22Rv1 (cell line): Measurements from ENCODE around the gene ALG9.

Source experiments
- ZFX ChIP-seq: fragments of 450-650 bp; IDR thresholded peaks from 2 replicates; pipeline ENCODE4 v1.6.1; 2017; ENCODE audit warnings: antibody characterized with exemption, borderline replicate concordance
- TF ChIP-seq, protein P1 (sequence below): fragments of 450-650 bp; IDR thresholded peaks from 2 replicates; pipeline ENCODE4 v1.5.1; 2017; ENCODE audit warnings: mild to moderate bottlenecking

DNA sequence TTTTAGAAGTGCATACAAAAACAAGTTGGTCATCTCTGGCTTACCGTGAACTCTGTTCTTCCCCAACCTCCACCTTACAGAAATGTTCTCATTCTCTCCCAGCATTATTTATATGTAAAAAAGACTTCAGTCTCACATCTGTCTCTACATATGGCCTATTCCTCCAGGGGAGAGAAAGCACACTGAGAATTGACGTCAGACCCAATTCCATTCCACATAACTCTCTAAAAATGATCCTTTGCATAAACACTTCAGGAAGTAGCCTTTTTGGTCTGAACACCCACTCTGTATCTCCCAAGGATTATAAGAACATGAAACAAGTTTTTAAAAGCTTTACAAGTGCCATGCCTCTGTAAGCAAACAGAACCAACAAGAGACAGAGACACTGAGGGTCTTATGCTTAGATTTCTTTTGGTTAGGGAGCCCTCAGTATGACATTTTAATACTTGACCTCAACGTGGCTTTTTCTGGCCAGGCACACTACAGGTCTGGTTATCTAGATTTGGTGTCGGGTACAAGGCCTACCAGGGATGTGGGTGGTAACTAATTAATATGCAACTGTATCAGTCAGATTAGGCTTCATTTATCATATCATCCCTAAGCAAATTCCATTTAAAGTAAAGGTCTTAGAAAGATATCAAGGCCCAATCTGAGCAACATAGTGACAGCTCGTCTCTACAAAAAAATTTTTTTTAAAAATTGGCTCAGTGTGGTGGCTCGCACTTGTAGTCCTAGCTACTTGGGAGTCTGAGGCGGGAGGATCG, 56.6 kb downstream of the ALG9 start:
- TF ChIP-seq, protein P1, sequence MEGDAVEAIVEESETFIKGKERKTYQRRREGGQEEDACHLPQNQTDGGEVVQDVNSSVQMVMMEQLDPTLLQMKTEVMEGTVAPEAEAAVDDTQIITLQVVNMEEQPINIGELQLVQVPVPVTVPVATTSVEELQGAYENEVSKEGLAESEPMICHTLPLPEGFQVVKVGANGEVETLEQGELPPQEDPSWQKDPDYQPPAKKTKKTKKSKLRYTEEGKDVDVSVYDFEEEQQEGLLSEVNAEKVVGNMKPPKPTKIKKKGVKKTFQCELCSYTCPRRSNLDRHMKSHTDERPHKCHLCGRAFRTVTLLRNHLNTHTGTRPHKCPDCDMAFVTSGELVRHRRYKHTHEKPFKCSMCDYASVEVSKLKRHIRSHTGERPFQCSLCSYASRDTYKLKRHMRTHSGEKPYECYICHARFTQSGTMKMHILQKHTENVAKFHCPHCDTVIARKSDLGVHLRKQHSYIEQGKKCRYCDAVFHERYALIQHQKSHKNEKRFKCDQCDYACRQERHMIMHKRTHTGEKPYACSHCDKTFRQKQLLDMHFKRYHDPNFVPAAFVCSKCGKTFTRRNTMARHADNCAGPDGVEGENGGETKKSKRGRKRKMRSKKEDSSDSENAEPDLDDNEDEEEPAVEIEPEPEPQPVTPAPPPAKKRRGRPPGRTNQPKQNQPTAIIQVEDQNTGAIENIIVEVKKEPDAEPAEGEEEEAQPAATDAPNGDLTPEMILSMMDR = no peak
- no peak for TF ChIP-seq ZFX
